Hematopoietic multipotent progenitor cell treated with erythropoietin and hydrocortisone succinate and interleukin-3 and kit ligand, for 8 days (in vitro differentiated cells): Measurements from ENCODE around the gene ABCC6.
"Not testable (repeated sequence)": the region's sequence is repeated elsewhere in the genome, so short reads cannot be mapped to it uniquely, and the experiment has no call there.

Experiments used
- DNase-seq: peaks from one replicate; pipeline ENCODE4 v3.0.0-alpha.2; 2015

Gene ABCC6

GRCh38 chr16:16188827-16189226 lies 34.5 kb downstream of the ABCC6 start:
- no peak for DNase-seq

- no peak for DNase-seq
Observed at GRCh38 chr16:16186820-16187219, 36.5 kb downstream of the ABCC6 start.

- DNase-seq, result no peak
Observed at GRCh38 chr16:16185095-16185494, 38.2 kb downstream of the ABCC6 start.

GRCh38 chr16:16184594-16184993 lies 38.7 kb downstream of the ABCC6 start:
- no peak for DNase-seq

- DNase-seq, result peak; percentile 18
Observed at GRCh38 chr16:16183562-16183961, 39.7 kb downstream of the ABCC6 start.

- DNase-seq, result no peak
Observed at GRCh38 chr16:16182918-16183317, 40.4 kb downstream of the ABCC6 start.

GRCh38 chr16:16181748-16182147 lies 41.5 kb downstream of the ABCC6 start:
- DNase-seq, result not testable (repeated sequence)

- DNase-seq, result no peak
Observed at GRCh38 chr16:16178455-16179162, 44.7 kb downstream of the ABCC6 start.

GRCh38 chr16:16176328-16176727 lies 47.0 kb downstream of the ABCC6 start:
- DNase-seq, result no peak

- DNase-seq, result no peak
Observed at GRCh38 chr16:16175296-16175695, 48.0 kb downstream of the ABCC6 start.

GRCh38 chr16:16172991-16173390 lies 50.3 kb downstream of the ABCC6 start:
- no peak for DNase-seq

GRCh38 chr16:16171332-16171919 lies 51.9 kb downstream of the ABCC6 start:
- no peak for DNase-seq

GRCh38 chr16:16169615-16170014 lies 53.7 kb downstream of the ABCC6 start:
- DNase-seq, result no peak

- DNase-seq, result peak; percentile 44
Observed at GRCh38 chr16:16168431-16168830, 54.9 kb downstream of the ABCC6 start.

GRCh38 chr16:16167927-16168326 lies 55.4 kb downstream of the ABCC6 start:
- DNase-seq, result peak; percentile 21

GRCh38 chr16:16166949-16167348 lies 56.3 kb downstream of the ABCC6 start:
- peak; percentile 16 for DNase-seq

- no peak for DNase-seq
Observed at GRCh38 chr16:16166085-16166484, 57.2 kb downstream of the ABCC6 start.

GRCh38 chr16:16164243-16164642 lies 59.1 kb downstream of the ABCC6 start:
- DNase-seq, result no peak

GRCh38 chr16:16163571-16163970 lies 59.7 kb downstream of the ABCC6 start:
- DNase-seq, result no peak

- no peak for DNase-seq
Observed at GRCh38 chr16:16163109-16163508, 60.2 kb downstream of the ABCC6 start.

GRCh38 chr16:16162591-16162990 lies 60.7 kb downstream of the ABCC6 start:
- DNase-seq, result no peak

GRCh38 chr16:16161840-16162239 lies 61.5 kb downstream of the ABCC6 start:
- DNase-seq, result not testable (repeated sequence)

- DNase-seq, result no peak
Observed at GRCh38 chr16:16161319-16161718, 62.0 kb downstream of the ABCC6 start.

- DNase-seq, result no peak
Observed at GRCh38 chr16:16159662-16160061, 63.6 kb downstream of the ABCC6 start.
